ENCODE measurements around the gene NUDT8. TPM values are rescaled to one million over a fixed set of nuclear protein-coding genes. Genes with fewer than 3 reads are reported as not detected.

Gene NUDT8
- total RNA-seq, 1 donor from 2014 or later = 12.6 TPM

DNA sequence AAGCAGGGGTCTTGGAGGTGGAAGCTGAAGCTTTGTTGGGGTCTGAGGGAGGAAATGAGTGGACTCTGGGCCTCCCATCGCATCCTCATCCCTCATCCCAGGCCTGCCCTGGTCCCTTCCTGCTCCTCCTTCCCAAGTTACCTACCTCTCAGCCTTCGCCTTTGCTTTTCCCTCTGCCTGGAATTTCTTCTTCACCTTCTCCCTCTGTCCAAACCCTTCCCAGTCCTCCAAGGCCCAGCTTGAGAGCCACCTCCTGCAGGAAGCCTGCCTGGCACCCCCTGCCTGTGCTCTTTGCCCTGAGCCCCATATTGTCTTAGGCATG, 2.1 kb upstream of the NUDT8 start:
- H3K36me3 Mint-ChIP-seq (ENCODE audit: low read depth) = no peaks in the 10 kb centered on the region
- no peaks in the 10 kb centered on the region for H3K27me3 Mint-ChIP-seq (ENCODE audit: low read depth)
- peaks cover 5% of the 10 kb centered on the region for H3K4me1 Mint-ChIP-seq (ENCODE audit: low read depth)
- no peak for TF ChIP-seq CTCF (IDR thresholded peaks at IDR 0.05)
- H3K9me3 Mint-ChIP-seq (ENCODE audit: low read depth) = no peaks in the 10 kb centered on the region
- H3K4me3 Mint-ChIP-seq (ENCODE audit: unreplicated experiment) = peak overlapping the region; percentile 35
- DNase-seq (ENCODE audit: low spot score) = no peak
- peak overlapping the region; percentile 45 for H3K27ac Mint-ChIP-seq (ENCODE audit: unreplicated experiment)

DNA sequence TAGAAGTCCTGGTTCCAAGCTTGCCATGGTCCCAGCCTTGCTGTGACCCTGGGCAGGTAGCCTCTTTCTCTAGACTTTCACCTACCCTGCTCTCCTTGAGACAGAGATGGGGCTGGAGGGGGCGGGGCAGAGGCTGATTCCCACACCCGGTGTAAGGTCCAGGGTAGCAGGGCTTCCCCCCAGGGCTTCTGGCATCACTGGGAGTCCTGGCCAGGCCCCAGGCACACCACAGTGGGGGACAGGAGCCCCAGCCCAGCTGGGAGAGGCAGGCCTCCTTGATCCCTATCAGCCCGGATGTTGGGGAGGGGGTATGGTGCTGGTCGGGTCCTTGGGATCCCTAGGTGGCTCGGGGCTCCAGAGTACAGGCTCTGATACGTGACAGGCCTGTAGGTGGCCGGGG, 1.7 kb upstream of the NUDT8 start:
- DNase-seq (ENCODE audit: low spot score) = peak; percentile 83
- Mint-ChIP-seq H3K9me3 (ENCODE audit: low read depth) (no peaks in the 10 kb centered on the region), H3K36me3 (ENCODE audit: low read depth) (no peaks in the 10 kb centered on the region), H3K27ac (ENCODE audit: unreplicated experiment) (no peak overlapping the region), H3K4me1 (ENCODE audit: low read depth) (peaks cover 5% of the 10 kb centered on the region), H3K4me3 (ENCODE audit: unreplicated experiment) (no peak overlapping the region), H3K27me3 (ENCODE audit: low read depth) (no peaks in the 10 kb centered on the region)
- no peak for TF ChIP-seq CTCF (IDR thresholded peaks at IDR 0.05)

- peaks cover 5% of the 10 kb centered on the region for H3K4me1 Mint-ChIP-seq (ENCODE audit: low read depth)
Measured at GRCh38 chr11:67630943-67631331, 1.2 kb upstream of the NUDT8 start.

DNA sequence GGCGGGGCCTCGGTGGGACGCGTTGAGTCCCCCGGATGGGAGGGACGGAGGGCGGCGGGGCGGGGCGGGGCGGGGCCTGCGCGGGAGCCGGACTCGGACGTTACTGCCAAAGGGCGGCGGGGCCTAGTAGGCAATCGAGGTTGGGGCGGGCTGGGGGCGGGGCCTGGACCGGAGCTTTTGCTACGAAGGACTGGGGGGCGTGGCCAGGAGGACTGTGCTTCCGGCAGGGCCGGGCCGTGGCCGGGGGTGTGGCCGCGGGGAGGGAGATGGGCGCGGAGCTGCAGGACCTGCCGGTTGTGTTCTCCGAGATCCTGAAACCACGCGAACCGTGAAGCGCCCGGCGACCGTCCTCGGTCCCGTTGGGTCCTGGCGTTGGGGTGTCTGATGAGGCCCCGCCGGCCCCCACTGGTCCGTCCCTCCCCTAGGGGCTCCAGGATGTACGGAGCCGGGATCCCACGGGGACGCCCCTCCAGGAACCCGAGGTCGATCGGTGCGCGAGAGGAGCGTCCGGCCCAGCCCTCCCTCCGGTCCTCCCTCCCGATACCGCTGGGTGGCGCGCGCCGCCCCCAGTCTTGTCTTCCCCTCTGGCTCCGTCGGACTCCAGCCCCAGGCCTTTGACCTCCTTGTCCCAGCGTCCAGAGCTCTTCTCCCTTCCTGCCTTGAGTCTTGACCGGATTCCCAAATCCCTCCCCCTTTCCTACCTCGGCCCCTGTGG, 648 bp upstream of the NUDT8 start:
- H3K4me1 Mint-ChIP-seq (ENCODE audit: low read depth) = peaks cover 5% of the 10 kb centered on the region
- no peaks in the 10 kb centered on the region for H3K36me3 Mint-ChIP-seq (ENCODE audit: low read depth)
- peak; percentile 88 for TF ChIP-seq CTCF (IDR thresholded peaks at IDR 0.05)
- peak overlapping the region; percentile 78 for H3K4me3 Mint-ChIP-seq (ENCODE audit: unreplicated experiment)
- H3K27ac Mint-ChIP-seq (ENCODE audit: unreplicated experiment) = peak overlapping the region; percentile 89
- peak; percentile 98 for DNase-seq (ENCODE audit: low spot score)
- no peaks in the 10 kb centered on the region for H3K27me3 Mint-ChIP-seq (ENCODE audit: low read depth)
- no peaks in the 10 kb centered on the region for H3K9me3 Mint-ChIP-seq (ENCODE audit: low read depth)

More at GRCh38 chr11:67630943-67631331, 1.2 kb upstream of the NUDT8 start:
- no peaks in the 10 kb centered on the region for H3K36me3 Mint-ChIP-seq (ENCODE audit: low read depth)
- peak overlapping the region; percentile 87 for H3K27ac Mint-ChIP-seq (ENCODE audit: unreplicated experiment)
- no peaks in the 10 kb centered on the region for H3K9me3 Mint-ChIP-seq (ENCODE audit: low read depth)
- H3K4me3 Mint-ChIP-seq (ENCODE audit: unreplicated experiment) = peak overlapping the region; percentile 78
- TF ChIP-seq CTCF (IDR thresholded peaks at IDR 0.05) = peak; percentile 70
- no peaks in the 10 kb centered on the region for H3K27me3 Mint-ChIP-seq (ENCODE audit: low read depth)
- DNase-seq (ENCODE audit: low spot score) = peak; percentile 84

- peaks cover 5% of the 10 kb centered on the region for H3K4me1 Mint-ChIP-seq (ENCODE audit: low read depth)
- peak; percentile 74 for DNase-seq (ENCODE audit: low spot score)
- H3K27ac Mint-ChIP-seq (ENCODE audit: unreplicated experiment) = no peak overlapping the region
- H3K36me3 Mint-ChIP-seq (ENCODE audit: low read depth) = no peaks in the 10 kb centered on the region
- H3K9me3 Mint-ChIP-seq (ENCODE audit: low read depth) = no peaks in the 10 kb centered on the region
- no peaks in the 10 kb centered on the region for H3K27me3 Mint-ChIP-seq (ENCODE audit: low read depth)
- TF ChIP-seq CTCF (IDR thresholded peaks at IDR 0.05) = no peak
- H3K4me3 Mint-ChIP-seq (ENCODE audit: unreplicated experiment) = peak overlapping the region; percentile 72
Measured at GRCh38 chr11:67628710-67629385, 889 bp downstream of the NUDT8 start.

All from chondrocyte (in vitro differentiated cells).